HepG2 (cell line): ENCODE results near the gene PEX13. TPM values are rescaled to one million over a fixed set of nuclear protein-coding genes. Genes with fewer than 3 reads are reported as not detected.

Experiments used
- DR1 ChIP-seq: sonication (generic); formaldehyde crosslinking; IDR thresholded peaks from 2 replicates; pipeline ENCODE4 v1.8.0; 2021; ENCODE audit warnings: mild to moderate bottlenecking, missing genetic modification reagents, inconsistent platforms
- MIXL1 ChIP-seq: IDR thresholded peaks from 2 replicates; pipeline ENCODE4 v1.6.1; 2016
- NRL ChIP-seq: sonication (generic); formaldehyde crosslinking; IDR thresholded peaks from 2 replicates; pipeline ENCODE4 v1.5.0; 2020; ENCODE audit warnings: missing genetic modification reagents, mild to moderate bottlenecking, moderate library complexity, borderline replicate concordance
- ZBTB1 ChIP-seq: sonication (generic); formaldehyde crosslinking; IDR thresholded peaks from 2 replicates; pipeline ENCODE4 v1.4.0; 2020; ENCODE audit warnings: missing genetic modification reagents, borderline replicate concordance
- ZFX ChIP-seq: sonication (generic); formaldehyde crosslinking; IDR thresholded peaks from 2 replicates; pipeline ENCODE4 v1.4.0; 2020; ENCODE audit warnings: mild to moderate bottlenecking, low read depth, missing genetic modification reagents, moderate library complexity
- ZNF124 ChIP-seq: sonication (generic); formaldehyde crosslinking; IDR thresholded peaks from 2 replicates; pipeline ENCODE4 v1.4.0; 2020; ENCODE audit warnings: missing genetic modification reagents
- ZNF331 ChIP-seq: sonication (generic); formaldehyde crosslinking; IDR thresholded peaks from 2 replicates; pipeline ENCODE4 v1.4.0; 2020; ENCODE audit warnings: missing genetic modification reagents
- ZNF724P ChIP-seq: sonication (generic); formaldehyde crosslinking; IDR thresholded peaks from 2 replicates; pipeline ENCODE4 v1.8.0; 2022; ENCODE audit warnings: missing genetic modification reagents, borderline replicate concordance
- ZSCAN21 ChIP-seq: sonication (generic); formaldehyde crosslinking; IDR thresholded peaks from 2 replicates; pipeline ENCODE4 v1.8.0; 2022; ENCODE audit warnings: mild to moderate bottlenecking, missing genetic modification reagents, moderate library complexity, borderline replicate concordance
- polyA plus RNA-seq, 8 experiments: library from polyadenylated mRNA; depleted of rRNA in 3 of 8; stranded (reverse) in 7 of 8; unstranded in 1 of 8; fragments of >200 nt; fragmentation: Illumina TruSeq in 4 of 8; extraction: Trizol in 4 of 8; gene quantifications; 2 replicates each; pipeline versions ENCODE4 v1.2.1 to v1.2.3, GENCODE V29; 2011 to 2016; ENCODE audit warnings: low read depth in 4 of 8, missing spikeins in 1 of 8, mixed read lengths in 1 of 8; ENCODE audit not compliant: insufficient read depth in 1 of 8
- total RNA-seq, 5 experiments: library from RNA; depleted of rRNA; stranded (reverse); fragments of >200 nt; fragmentation: Illumina TruSeq; extraction: Trizol; gene quantifications; 2 replicates each; pipeline ENCODE4 v1.2.3, GENCODE V29; 2016; ENCODE audit warnings: low read depth in 1 of 5
- TF ChIP-seq, protein P1 (sequence below): sonication (generic); formaldehyde crosslinking; IDR thresholded peaks from 2 replicates; pipeline ENCODE4 v1.4.0; 2020; ENCODE audit warnings: mild to moderate bottlenecking, missing genetic modification reagents
- TF ChIP-seq, protein P2 (sequence below): sonication (generic); formaldehyde crosslinking; IDR thresholded peaks from 2 replicates; pipeline ENCODE4 v1.9.0; 2022; ENCODE audit warnings: low read depth, missing genetic modification reagents
- TF ChIP-seq, protein P3 (sequence below): sonication (generic); formaldehyde crosslinking; IDR thresholded peaks from 2 replicates; pipeline ENCODE4 v1.5.1; 2020; ENCODE audit warnings: missing genetic modification reagents, mild to moderate bottlenecking, borderline replicate concordance
- TF ChIP-seq, protein P4 (sequence below): IDR thresholded peaks from 2 replicates; pipeline ENCODE4 v1.6.1; 2016; ENCODE audit warnings: missing compliant biosample characterization, missing genetic modification reagents, borderline replicate concordance
- TF ChIP-seq, protein P5 (sequence below): sonication (generic); formaldehyde crosslinking; conservative IDR thresholded peaks from 2 replicates; pipeline ENCODE4 v1.4.0; 2020; ENCODE audit warnings: mild to moderate bottlenecking, missing genetic modification reagents, moderate library complexity

The PEX13 gene
- total and polyA plus RNA-seq, 2 of the 13 experiments (the other 11 are each of a cell fraction or from before 2014, with no cell fraction given): 47.9 to 75.9 TPM

DNA sequence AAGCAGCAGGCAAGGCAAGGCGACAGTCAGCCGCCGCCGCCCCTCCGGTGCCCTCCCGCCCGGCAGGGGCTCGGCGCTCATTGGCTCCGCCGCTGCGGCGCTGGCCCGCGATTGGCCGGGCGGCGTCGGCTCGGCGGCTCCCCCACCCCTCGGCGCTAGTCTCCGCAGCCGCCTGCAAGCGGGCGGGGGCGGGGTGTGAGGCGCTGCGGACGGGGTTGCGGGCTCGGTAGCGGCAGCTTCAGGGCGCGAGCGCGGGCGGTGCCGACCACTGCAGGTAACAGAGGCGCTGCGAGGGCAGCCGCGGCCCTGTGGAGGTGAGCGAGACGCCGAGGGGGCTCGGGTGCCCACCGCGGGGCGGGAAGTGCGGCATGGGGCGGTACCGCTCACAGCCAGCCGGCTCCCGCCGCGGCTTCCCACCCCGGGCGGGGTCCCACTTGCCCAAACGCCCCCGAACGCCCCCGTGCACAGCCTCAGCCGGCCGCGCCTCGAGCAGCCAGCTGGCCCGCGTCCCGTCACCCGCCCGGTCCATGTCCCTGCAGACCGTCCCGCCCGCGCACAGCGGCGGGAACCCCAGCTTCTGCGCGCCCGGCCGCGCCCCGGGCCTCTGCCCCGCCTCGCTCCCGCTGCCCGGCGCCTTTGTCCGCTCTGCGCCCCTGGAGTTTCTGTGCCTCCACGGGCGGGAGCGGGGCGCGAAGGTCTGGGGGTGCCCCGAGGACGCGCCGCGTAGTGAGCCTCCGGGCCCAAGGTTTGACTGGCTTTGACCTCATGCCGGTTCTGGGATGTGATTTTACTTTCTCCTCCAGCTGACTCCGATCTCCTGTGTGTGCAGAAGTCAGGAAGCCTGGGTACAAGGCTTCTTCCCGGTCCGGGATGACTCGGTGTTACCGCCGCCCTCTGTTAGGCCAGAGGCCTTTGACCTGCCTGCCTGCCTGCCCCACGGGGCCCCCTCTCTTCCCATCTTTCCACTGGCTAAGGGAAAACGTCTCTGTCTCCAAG, 48.5 kb downstream of the PEX13 start, which contains the start of gene SANBR (continued):
- TF ChIP-seq, protein P1, sequence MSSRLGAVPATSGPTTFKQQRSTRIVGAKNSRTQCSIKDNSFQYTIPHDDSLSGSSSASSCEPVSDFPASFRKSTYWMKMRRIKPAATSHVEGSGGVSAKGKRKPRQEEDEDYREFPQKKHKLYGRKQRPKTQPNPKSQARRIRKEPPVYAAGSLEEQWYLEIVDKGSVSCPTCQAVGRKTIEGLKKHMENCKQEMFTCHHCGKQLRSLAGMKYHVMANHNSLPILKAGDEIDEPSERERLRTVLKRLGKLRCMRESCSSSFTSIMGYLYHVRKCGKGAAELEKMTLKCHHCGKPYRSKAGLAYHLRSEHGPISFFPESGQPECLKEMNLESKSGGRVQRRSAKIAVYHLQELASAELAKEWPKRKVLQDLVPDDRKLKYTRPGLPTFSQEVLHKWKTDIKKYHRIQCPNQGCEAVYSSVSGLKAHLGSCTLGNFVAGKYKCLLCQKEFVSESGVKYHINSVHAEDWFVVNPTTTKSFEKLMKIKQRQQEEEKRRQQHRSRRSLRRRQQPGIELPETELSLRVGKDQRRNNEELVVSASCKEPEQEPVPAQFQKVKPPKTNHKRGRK (CRISPR knock-in tag): no peak
- TF ChIP-seq NRL (no peak; the same call in 1 of the 2 replicates), MIXL1 (no peak), ZNF331 (CRISPR knock-in tag) (peak; percentile 18), ZSCAN21 (no peak; the same call in 1 of the 2 replicates), ZNF124 (no peak), ZNF724P (peak; percentile 65), ZBTB1 (peak; percentile 21; the same call in 1 of the 2 replicates), ZFX (peak; percentile 88), DR1 (CRISPR knock-in tag) (peak; percentile 48; the same call in 1 of the 2 replicates)
- TF ChIP-seq, protein P2, sequence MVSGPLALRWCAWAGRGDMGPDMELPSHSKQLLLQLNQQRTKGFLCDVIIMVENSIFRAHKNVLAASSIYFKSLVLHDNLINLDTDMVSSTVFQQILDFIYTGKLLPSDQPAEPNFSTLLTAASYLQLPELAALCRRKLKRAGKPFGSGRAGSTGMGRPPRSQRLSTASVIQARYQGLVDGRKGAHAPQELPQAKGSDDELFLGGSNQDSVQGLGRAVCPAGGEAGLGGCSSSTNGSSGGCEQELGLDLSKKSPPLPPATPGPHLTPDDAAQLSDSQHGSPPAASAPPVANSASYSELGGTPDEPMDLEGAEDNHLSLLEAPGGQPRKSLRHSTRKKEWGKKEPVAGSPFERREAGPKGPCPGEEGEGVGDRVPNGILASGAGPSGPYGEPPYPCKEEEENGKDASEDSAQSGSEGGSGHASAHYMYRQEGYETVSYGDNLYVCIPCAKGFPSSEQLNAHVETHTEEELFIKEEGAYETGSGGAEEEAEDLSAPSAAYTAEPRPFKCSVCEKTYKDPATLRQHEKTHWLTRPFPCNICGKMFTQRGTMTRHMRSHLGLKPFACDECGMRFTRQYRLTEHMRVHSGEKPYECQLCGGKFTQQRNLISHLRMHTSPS (CRISPR knock-in tag): no peak
- TF ChIP-seq, protein P3, sequence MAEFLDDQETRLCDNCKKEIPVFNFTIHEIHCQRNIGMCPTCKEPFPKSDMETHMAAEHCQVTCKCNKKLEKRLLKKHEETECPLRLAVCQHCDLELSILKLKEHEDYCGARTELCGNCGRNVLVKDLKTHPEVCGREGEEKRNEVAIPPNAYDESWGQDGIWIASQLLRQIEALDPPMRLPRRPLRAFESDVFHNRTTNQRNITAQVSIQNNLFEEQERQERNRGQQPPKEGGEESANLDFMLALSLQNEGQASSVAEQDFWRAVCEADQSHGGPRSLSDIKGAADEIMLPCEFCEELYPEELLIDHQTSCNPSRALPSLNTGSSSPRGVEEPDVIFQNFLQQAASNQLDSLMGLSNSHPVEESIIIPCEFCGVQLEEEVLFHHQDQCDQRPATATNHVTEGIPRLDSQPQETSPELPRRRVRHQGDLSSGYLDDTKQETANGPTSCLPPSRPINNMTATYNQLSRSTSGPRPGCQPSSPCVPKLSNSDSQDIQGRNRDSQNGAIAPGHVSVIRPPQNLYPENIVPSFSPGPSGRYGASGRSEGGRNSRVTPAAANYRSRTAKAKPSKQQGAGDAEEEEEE (CRISPR knock-in tag): no peak
- TF ChIP-seq, protein P4, sequence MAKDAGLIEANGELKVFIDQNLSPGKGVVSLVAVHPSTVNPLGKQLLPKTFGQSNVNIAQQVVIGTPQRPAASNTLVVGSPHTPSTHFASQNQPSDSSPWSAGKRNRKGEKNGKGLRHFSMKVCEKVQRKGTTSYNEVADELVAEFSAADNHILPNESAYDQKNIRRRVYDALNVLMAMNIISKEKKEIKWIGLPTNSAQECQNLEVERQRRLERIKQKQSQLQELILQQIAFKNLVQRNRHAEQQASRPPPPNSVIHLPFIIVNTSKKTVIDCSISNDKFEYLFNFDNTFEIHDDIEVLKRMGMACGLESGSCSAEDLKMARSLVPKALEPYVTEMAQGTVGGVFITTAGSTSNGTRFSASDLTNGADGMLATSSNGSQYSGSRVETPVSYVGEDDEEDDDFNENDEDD (CRISPR knock-in tag): no peak; the same call in none of the 2 replicates
- TF ChIP-seq, protein P5, sequence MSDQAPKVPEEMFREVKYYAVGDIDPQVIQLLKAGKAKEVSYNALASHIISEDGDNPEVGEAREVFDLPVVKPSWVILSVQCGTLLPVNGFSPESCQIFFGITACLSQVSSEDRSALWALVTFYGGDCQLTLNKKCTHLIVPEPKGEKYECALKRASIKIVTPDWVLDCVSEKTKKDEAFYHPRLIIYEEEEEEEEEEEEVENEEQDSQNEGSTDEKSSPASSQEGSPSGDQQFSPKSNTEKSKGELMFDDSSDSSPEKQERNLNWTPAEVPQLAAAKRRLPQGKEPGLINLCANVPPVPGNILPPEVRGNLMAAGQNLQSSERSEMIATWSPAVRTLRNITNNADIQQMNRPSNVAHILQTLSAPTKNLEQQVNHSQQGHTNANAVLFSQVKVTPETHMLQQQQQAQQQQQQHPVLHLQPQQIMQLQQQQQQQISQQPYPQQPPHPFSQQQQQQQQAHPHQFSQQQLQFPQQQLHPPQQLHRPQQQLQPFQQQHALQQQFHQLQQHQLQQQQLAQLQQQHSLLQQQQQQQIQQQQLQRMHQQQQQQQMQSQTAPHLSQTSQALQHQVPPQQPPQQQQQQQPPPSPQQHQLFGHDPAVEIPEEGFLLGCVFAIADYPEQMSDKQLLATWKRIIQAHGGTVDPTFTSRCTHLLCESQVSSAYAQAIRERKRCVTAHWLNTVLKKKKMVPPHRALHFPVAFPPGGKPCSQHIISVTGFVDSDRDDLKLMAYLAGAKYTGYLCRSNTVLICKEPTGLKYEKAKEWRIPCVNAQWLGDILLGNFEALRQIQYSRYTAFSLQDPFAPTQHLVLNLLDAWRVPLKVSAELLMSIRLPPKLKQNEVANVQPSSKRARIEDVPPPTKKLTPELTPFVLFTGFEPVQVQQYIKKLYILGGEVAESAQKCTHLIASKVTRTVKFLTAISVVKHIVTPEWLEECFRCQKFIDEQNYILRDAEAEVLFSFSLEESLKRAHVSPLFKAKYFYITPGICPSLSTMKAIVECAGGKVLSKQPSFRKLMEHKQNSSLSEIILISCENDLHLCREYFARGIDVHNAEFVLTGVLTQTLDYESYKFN (CRISPR knock-in tag): peak; percentile 56
